HTR-8/SVneo (cell line): Measurements from ENCODE around the gene CHRM4.

Experiments
- DNase-seq: peaks from one replicate; pipeline ENCODE4 v3.0.0; 2011; ENCODE audit warnings: low spot score, mixed read lengths; ENCODE audit not compliant: insufficient read length
- FAIRE-seq: peaks from 2 replicates; lab custom pipeline; 2011; peaks lifted over from hg19 to GRCh38; lab: Jason Lieb, UNC

The CHRM4 gene

DNA sequence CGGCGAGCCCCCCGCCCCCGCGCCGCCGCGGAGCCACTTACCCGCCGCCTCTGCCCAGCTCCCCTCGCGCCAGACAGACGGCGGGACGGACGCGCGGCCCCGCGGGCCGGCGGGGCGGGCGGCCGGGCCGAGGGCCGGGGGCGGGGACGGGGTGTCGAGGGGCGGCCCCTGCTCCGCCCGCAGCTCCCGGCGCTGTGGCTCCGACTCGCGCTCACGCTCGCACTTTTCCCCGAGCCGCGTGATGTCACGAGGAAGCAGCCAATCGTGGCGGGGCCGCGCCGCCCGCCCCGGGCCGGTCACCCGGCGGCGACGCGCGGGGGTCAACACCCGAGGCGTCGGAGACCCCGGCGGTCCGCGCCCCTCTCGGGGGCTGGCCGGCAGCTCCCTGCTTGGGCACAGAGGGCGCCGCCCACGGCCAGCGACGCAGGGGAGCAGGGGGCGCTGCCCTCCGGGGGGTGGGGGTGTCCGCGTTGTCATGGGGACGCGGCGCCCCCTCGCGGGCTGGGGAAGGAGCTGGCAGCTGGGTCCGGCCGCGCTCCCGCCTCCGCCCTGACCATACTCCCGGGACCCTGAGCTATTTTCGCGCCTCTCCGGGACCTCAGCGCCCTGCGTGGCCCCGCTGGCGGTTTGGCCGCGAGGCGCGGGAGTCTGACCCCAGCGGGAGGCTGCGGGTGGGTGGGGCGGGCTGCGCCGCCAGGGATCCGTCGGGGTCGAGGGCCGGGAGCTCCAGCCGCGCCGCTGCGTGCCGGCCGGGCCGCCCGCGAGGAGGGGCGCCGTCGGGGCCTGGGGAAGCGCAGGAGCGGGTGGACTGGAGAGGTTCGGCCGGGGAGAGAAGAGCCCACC lies at the start of gene CHRM4:
Gene CHRM4, minus strand, starts transcription at position 199 of the 843 bp plus-strand sequence. CDS start 5,219 bp downstream, outside the sequence.
- FAIRE-seq (peak; percentile 49), DNase-seq (peak; percentile 67)

DNA sequence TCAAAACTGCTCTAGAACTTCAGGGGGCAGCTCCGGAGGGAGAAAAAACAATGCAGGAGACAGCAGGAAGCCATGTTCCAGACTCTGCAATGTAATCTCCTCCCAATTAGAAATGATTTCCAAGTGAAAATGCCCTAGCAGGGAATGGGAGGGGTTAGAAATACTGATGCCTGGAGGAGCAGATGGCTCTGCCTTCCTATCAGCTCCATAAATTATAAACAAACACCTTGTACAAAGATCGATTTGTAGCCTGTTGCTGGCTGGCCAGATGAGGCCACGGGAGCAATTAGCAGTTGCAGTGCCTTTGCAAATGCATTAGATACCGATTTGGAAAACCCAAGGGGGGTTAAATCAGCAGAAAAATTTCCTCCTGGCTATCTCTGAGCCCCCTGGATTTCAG lies 46.6 kb upstream of the CHRM4 start:
- FAIRE-seq = no peak
- DNase-seq = no peak

DNA sequence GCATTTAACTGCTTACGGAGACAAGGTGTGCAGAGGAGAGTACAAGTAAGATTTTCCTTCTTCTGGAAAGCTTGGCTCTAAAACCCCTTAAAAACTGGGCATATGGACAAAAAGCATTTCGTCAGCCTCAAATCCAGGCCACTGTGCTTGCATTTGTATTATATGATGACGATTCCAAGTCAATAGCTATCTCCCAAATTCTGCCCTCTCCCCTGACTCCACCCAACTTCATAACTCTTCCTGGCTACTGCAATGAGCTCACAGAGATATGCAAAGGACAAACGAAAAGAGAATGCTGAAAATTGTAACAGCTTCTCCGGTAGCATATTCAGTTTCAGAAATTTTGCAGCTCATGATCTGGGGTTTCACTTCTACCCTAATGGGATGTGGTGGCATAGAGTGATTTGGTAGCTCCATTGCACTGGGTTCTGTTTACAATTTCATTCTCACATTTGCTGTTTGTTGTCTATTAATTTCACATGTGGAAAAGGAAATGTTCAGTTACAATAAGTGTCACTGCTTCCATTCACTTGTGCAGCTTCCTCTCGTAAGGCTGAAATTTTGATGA lies 45.6 kb upstream of the CHRM4 start:
- FAIRE-seq = no peak
- DNase-seq = no peak

DNA sequence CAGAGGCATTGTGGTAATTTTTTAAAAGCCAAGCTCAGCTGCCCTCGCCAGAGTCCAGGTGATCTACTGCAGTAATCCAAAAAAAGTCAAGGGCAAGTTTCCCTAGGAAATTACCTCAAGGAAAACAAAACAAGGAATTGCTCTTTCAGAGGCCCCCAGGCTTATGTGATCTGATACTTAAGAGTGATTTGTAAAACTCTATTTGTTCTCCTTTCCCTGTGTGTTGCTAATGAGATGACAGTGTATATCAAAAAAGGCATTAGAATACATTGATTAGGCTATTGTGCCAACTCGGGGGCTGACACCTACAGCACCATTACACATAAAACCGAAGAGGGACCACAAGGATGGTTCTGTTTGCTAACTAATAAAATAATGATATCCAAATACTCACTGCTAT lies 44.5 kb upstream of the CHRM4 start:
- no peak for DNase-seq

DNA sequence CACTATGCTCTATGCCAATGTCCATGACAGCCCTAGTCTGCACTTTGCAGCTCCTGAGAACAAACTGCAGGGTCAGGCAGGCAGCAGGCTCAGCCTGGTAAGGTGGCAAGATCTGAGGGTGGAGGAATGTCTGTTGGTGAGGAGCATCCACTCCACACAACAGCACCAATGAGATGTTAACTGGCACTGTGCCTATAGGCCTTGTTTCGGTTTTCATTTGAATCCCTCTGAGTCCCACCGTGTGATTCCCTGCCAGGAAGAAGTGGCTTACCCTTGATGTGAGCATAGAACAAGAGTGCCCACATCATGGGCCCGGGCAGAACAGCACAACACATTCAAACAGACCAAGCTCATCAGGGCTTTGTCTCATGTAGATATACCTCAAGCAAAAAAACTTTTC lies 44.1 kb upstream of the CHRM4 start:
- no peak for DNase-seq
- no peak for FAIRE-seq

More for the DNA sequence above, 44.5 kb upstream of the CHRM4 start:
- no peak for FAIRE-seq

DNA sequence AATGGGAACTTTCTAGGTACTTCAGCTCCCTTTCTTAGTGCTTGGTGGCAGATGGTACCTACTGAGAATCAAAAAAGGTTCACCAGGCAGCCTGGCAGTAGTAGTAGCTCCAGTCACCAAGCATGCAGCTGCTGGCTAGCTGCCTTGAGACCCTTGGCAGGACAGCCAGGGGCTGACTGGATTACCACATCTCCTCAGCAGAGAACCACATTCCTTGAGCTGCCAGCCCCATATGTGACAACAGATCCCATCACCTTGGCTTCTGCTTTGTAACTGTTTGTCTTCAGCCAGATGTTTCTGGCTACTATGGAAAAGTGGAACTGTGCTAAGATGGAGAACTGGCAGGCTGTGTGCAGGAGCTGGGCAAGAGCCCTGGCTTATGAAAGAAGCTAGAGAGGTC lies 39.6 kb upstream of the CHRM4 start:
- DNase-seq = no peak
- FAIRE-seq = no peak

DNA sequence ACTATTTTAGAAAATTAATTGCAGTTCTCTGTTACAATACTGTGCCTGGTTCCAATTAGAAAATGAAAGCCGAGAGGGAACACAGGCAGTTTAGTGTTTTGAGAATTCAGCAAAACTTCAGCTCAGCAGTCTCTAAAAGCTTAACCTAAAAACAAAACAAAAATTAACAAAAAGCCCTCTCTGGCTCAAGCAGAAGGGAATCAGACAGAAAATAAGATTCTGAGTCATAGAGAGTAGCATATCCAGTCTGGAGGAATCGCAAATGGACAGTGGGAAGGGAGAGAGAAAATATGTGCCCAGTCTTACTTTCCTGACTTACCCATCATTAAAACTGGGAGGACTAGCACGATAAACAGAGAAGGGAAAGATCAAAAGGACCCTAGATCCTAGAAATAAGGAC lies 38.1 kb upstream of the CHRM4 start:
- FAIRE-seq (no peak), DNase-seq (no peak)

DNA sequence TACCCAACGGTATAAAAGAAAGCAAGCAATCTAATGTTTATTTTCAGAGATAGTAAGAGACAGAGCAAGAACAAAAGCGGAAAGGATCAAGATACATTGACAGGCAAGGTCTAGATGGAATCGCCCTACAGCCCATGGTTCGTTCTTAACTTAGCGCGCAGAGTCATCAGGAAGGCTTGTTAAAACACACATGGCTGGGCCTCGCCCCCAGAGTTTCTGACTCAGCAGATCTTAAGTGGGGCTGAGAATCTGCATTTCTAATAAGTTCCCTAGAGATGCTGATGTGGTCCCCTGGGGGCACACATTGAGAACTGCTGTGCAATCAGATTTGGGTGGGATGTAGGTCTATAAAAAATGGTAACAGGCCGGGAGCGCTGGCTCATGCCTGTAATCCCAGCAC lies 35.8 kb upstream of the CHRM4 start:
- no peak for DNase-seq
- no peak for FAIRE-seq

DNA sequence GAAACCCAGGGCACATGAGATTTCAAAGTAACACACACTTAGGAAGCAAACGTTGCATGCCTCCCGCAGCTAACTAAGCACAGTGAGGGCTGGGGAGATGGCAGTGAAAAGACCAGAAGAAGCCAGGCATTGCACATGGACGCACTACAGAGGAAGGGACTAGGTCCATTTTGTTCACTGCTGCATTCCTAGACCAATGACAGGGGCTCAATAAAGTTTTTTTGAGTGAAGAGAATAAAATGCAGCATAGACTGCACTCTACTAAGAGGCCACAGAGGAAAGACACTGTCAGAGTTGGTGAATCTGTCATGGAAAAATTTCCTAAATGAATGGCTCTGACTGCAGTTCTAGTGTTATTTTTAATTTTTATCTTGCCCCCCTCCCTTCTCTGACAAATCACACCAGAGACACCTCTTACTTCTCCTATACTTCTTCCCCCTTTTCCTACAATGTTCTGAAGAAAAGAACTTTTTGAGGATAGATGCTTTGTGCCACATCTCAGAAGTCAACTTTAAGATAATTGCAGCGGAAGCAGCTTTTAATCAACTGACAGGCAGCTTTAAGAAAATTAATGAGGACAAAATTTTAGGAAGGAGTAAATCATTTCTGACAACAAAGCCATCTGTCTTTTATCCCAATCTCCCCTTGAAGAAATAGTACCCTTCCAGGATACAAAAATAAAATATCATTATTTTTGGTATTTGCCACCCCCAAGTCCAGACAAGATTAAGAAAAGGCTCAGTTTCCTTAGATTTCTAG lies 34.8 kb upstream of the CHRM4 start:
- FAIRE-seq = no peak
- DNase-seq = no peak

DNA sequence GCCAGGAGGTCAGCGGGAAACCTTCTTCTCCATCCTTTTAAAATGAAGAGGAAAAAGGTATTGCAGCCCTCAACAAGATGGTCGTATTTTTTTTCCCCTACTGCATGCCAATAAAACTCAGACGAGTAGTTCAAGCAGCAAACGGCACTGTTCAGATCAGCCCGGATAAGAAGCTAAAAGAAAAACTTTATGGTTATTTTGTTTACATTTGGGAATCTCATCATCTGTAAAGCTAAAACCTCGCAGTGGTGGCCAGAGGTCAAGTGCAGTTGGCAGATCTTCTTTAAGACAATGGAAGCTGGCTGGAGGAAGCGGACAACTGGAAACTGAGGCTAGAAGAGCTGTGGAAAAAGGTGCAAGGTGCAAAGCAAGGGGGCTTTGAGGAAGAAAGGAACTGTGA lies 31.0 kb upstream of the CHRM4 start:
- no peak for DNase-seq
- FAIRE-seq = no peak

DNA sequence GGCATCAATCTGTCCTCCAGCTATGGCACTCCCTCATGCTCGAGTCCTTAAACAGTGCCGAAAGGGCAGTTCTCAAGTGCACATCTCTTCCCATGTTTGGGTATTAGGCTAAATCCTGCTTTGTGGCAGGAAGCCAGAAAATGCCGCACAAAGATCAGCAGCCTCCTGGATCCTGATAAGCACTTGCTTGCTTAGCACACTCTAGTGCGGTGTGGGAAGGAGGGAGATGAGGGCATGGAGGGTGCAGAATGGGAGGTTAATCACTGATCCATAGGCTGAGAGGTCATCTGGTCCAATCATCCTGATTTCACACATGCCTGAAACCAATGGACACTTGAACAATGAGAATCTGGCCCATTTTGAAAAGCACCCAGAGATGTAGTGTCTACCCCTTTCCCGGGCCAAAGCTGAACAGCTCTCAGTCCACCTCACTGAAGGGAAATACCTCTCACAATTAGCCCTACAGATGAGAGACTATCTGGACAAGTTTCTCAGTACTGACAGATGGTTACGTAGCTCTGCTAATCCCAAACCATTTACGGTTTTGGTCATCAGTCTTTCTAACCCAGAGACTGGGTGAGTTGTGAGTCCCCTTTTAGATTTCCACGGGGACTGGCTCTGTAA lies 29.8 kb upstream of the CHRM4 start:
- DNase-seq (no peak), FAIRE-seq (no peak)

DNA sequence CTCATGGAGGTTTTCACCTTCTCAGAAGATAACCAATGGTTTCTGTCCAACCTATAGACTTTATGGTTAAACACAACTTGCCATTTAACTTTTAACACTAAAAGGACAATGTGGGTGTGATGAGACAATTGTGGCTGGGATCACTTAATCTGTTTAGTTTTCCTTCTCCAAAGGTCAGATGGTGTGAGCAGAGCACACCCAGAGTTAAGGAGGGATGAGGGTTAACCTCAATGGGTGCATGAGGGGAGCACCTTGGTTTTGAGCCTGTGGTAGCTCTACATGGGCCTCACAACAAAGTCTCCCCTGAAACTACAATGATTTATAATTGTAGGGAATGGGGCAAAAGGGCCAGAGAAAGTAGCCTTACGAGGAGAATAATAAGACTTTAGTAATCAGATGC lies 28.9 kb upstream of the CHRM4 start:
- DNase-seq = no peak

DNA sequence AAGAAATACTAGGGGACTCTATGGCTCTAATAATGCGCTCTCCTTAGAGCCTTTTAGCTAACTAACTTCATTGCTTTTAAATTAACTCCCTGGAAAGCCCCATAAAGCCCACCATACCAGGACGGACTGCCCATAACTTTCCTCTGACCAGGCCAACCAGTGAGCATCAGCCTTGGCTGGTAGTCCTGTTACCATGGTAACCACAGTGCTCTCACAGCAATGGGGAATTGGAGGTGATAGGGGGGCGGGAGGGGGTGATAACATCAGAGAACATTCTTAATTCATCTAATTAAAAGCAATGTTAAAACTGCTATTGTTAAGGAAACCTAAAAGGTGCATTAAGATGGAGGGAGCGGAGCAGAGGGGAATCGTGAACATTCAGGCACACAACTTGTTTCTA lies 27.2 kb upstream of the CHRM4 start:
- FAIRE-seq (no peak), DNase-seq (no peak)

More for the DNA sequence above, 28.9 kb upstream of the CHRM4 start:
- FAIRE-seq = no peak

DNA sequence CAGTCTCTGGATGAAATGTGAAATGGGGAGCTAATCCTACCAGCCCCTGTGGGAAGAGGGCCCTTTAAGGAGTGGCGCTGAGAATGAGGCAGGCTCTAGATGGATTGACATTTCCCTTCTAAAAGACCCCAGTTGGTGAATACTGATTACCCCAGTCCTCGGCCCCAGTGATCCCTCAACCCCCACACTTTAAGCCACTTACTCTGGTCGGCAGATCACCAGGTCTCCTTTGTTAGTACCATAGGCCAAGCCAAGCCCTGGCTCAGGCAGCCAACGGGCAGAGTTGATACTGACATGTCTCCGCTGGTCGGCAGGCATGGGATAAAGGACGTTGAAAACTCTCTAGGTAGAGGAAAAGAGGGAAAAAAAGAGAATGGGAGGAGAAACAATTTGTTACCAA lies 26.1 kb upstream of the CHRM4 start:
- DNase-seq (no peak), FAIRE-seq (no peak)

DNA sequence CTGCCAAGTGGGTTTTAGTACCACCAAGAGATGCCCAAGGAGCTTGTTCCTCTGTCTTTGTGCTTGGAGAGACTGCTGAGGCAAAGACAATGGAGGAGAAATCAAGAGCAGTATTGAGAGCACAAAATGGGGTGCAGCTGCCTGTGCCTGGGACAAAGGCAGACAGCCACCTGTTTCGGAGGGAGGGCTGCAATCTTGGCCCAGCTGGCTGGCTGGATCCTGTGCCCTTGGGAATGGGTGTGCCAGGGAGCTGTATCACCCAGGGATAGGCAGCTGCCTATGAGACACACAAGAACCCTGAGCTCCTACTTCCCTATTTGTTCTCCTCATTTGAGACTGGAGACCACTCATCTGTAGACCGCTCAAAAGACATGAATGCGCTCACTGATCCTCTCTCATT lies 23.3 kb upstream of the CHRM4 start:
- no peak for FAIRE-seq
- no peak for DNase-seq

DNA sequence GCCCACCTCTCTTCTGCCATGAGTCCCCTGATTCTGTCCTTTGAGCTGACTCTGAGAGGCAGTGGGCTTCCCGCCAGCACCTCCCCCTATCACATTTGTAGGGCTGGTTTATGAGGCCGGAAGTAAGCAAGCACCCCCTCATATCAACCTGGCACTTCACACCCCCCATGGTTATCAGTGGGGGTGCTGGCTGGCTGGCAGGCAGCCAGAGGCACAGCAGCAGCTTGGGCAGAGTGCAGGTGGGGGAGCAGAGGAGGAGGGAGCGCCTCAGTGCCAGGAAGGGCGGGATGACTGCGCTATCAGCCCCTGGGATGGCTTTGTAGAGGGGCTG lies 22.9 kb upstream of the CHRM4 start:
- FAIRE-seq (no peak), DNase-seq (no peak)

DNA sequence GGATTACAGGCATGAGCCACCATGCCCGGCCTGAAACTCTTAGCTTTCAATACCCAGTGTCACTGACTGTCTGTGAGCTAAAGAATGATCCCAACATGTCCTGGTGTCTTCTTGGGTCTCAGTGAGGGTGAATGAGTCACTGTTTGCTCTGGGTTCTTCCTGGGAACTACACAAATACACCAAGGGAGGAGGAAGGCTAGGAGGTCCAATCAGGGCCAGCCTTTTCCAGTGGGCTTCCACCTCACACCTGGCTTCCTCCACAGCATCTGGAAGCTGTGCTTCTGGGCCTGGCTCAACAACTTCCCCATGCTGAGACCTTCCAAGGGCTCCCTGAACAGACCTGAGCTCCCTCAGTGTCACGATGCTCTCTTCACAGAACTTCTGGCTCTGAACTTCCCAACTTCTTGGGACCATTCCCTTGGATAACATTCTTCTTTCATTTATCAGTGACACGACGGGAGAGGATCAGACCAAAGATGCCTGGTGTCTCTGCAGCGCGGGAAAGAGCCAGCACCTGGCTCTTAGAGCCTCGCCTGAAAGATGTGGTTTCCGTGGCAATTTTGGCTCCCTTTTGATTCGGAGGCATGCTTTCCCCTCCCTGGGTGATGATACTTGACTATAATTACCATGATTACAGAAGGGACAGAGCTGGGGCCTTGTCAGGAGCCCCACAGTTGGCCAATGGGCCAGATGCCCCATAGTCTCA lies 22.3 kb upstream of the CHRM4 start:
- DNase-seq (no peak), FAIRE-seq (no peak)

DNA sequence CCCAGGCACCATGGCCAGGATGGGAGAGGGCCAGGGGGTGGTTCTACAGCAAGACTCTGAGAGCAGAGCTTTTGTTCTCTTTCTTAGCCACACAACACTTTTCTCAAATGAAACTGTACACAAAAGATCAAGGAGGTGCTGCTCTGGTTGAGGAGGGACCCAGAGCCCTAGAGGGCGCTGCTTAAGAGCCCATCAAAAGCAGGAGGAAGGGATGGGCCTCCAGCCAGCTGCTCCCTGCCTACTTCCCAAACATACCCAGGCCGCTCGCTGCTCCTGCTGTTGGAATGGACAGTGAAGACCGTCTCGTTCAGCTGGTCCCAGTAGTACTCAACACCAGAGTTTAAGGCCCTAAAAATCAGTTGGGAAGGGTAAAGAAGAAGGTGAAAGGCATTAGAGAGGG lies 18.4 kb upstream of the CHRM4 start:
- no peak for FAIRE-seq
- DNase-seq = no peak

DNA sequence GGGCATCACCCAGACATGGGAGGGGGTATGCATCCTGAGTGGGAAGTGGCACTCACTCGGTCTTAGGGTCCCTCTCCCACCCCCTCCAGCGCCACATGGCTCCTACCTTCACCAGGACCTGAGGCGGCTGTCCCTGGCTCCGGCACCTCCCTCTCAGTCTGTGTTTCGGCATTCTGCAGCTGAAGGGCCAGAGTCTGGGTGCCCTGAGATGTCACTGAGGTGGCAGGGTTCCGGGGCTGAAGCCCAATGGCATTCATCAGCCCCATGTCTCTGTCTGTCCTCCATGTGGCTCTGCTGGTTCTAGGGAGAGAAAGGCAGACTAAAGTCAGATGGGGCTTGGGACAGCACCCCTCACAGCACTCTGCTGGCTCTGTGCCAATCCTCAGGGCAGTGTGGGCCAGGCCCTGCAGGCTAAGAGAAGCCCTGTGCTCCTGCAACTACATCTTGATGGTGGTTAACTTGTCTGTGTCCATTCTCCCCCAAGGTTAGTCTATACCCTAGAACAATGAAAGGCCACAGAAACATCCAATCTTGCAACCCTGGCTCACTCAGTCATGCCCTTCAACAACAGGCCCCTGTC lies 16.9 kb upstream of the CHRM4 start:
- FAIRE-seq (no peak), DNase-seq (no peak)

DNA sequence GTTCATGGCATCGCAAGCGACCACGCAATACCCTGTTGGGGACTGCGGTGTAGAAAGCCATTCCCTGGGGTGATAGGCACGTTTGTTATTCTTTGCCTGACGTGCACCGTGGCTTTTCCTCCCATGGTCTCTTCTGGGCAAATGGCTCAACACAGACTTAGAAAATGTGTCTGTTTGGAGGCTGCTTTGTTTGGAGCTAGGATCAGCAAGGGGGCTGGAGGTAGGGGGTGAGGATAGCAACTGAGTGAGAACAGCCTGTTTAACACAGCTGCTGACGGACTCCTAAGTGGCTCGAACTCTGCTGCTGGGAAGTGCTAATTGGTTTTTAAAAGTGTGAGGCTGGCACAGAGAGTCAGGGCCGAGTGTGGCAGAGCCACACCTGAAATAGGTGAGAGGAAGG lies 16.1 kb upstream of the CHRM4 start:
- FAIRE-seq = no peak
- DNase-seq = no peak
